ENCODE measurements around the gene ZNF521. TPM values are rescaled to one million over a fixed set of nuclear protein-coding genes. Genes with fewer than 3 reads are reported as not detected.

ZNF521 gene
- total RNA-seq, 2 experiments from 2014 or later, result not detected

GRCh38 chr18:25016181-25016580 lies 335.8 kb downstream of the ZNF521 start:
- DNase-seq (no peak), ATAC-seq (ENCODE audit: low read depth) (no peak)
- Mint-ChIP-seq H3K27ac (no peak overlapping the region), H3K36me3 (no peaks in the 10 kb centered on the region), H3K4me1 (no peaks in the 10 kb centered on the region), H3K4me3 (no peak overlapping the region), H3K9me3 (no peaks in the 10 kb centered on the region), H3K27me3 (peaks cover 3% of the 10 kb centered on the region)
- POLR2A ChIA-PET, result no interaction called here
